Activated CD4-positive, alpha-beta memory T cell treated with anti-CD3 and anti-CD28 coated beads, Interleukin-2, amount 10 ng/mL, durations not matched to agents 7 days and 5 days (primary cell): ENCODE measurements around the gene ZNF740. TPM values are rescaled to one million over a fixed set of nuclear protein-coding genes. Genes with fewer than 3 reads are reported as not detected.

Experiments used
- CTCF ChIA-PET: fragments of 350-600 bp; sonication (Branson Sonifier 250); formaldehyde crosslinking; loops from one replicate; lab custom pipeline; 2021; ENCODE audit warnings: antibody characterized with exemption, inconsistent platforms; lab: Charles Lee
- POLR2A ChIA-PET: fragments of 350-600 bp; sonication (Branson Sonifier 250); formaldehyde crosslinking; loops from one replicate; lab custom pipeline; 2021; ENCODE audit warnings: antibody characterized with exemption; lab: Charles Lee
- DNase-seq: peaks from one replicate; pipeline ENCODE4 v3.0.0-alpha.2; 2020
- H3K27ac Mint-ChIP-seq: one replicate; pipeline ENCODE4 v1.8.0; 2021; ENCODE audit warnings: mild to moderate bottlenecking, mixed read lengths
- H3K27me3 Mint-ChIP-seq: one replicate; pipeline ENCODE4 v1.8.0; 2021; ENCODE audit warnings: mixed read lengths
- H3K36me3 Mint-ChIP-seq: one replicate; pipeline ENCODE4 v1.8.0; 2021; ENCODE audit warnings: low read depth, mixed read lengths
- H3K4me1 Mint-ChIP-seq: one replicate; pipeline ENCODE4 v1.8.0; 2021; ENCODE audit warnings: mixed read lengths
- H3K4me3 Mint-ChIP-seq: one replicate; pipeline ENCODE4 v1.8.0; 2021; ENCODE audit warnings: mild to moderate bottlenecking, mixed read lengths
- H3K9me3 Mint-ChIP-seq: one replicate; pipeline ENCODE4 v1.8.0; 2021; ENCODE audit warnings: mixed read lengths
- total RNA-seq, 2 experiments: library from RNA; stranded (reverse); gene quantifications; one replicate each; pipeline ENCODE4 v1.2.3, GENCODE V29; 2021

Gene ZNF740
- 10 to 100 TPM; 33.7 to 45.5 TPM for total RNA-seq

- Mint-ChIP-seq H3K27ac (peak within 1 kb of the TSS; percentile 93), H3K36me3 (peaks cover 33% of the 10 kb centered on the region), H3K9me3 (no peaks in the 10 kb centered on the region), H3K4me3 (peak within 1 kb of the TSS; percentile 84), H3K27me3 (no peaks in the 10 kb centered on the region), H3K4me1 (peaks cover 58% of the 10 kb centered on the region)
- ChIA-PET CTCF (interaction anchor here (0.7 to 5.7 kb wide), 15 partner anchors 15 to 566 kb away, joined by 3 to 36 read pairs (median 4); partner anchors contain the start of genes AAAS, ESPL1 and PFDN5), POLR2A (interaction anchor here (1.0 to 15.2 kb wide), 23 partner anchors 8 to 321 kb away, joined by 3 to 263 read pairs (median 6); partner anchors contain the start of genes AAAS, EIF4B, ESPL1 and ITGB7)
- DNase-seq = peak; percentile 98
These were observed at the start of gene ZNF740, which contains the start of gene CSAD for GRCh38 chr12:53180220-53180930. Gene ZNF740, plus strand, starts transcription at chr12:53180722. Its CDS starts 1,262 bp downstream, at chr12:53181984. Gene CSAD, minus strand, starts transcription at chr12:53180925. Its CDS starts 7,455 bp downstream, at chr12:53173470.

- Mint-ChIP-seq H3K27ac (no peak overlapping the region), H3K27me3 (peaks cover 9% of the 10 kb centered on the region), H3K4me1 (peaks cover 2% of the 10 kb centered on the region), H3K36me3 (no peaks in the 10 kb centered on the region), H3K9me3 (peaks cover 3% of the 10 kb centered on the region), H3K4me3 (no peak overlapping the region)
- CTCF ChIA-PET = interaction anchor here (1.0 kb wide), 1 partner anchor 33 kb away, joined by 4 read pairs; no protein-coding TSS in a partner anchor
- no peak for DNase-seq
- POLR2A ChIA-PET = no interaction called here
These were observed 48.7 kb upstream of the ZNF740 start for GRCh38 chr12:53131844-53132243.

GRCh38 chr12:53133722-53134121 lies 46.8 kb upstream of the ZNF740 start:
- Mint-ChIP-seq H3K4me1 (no peaks in the 10 kb centered on the region), H3K27ac (no peak overlapping the region), H3K27me3 (peaks cover 7% of the 10 kb centered on the region), H3K9me3 (peaks cover 11% of the 10 kb centered on the region), H3K4me3 (no peak overlapping the region), H3K36me3 (peaks cover 5% of the 10 kb centered on the region)
- ChIA-PET CTCF (no interaction called here), POLR2A (no interaction called here)
- DNase-seq = no peak

- Mint-ChIP-seq H3K36me3 (no peaks in the 10 kb centered on the region), H3K9me3 (peaks cover 9% of the 10 kb centered on the region), H3K27ac (no peak overlapping the region), H3K27me3 (peaks cover 8% of the 10 kb centered on the region), H3K4me1 (no peaks in the 10 kb centered on the region), H3K4me3 (no peak overlapping the region)
- DNase-seq = no peak
- CTCF ChIA-PET = interaction anchor here (0.6 kb wide), 3 partner anchors 12 to 136 kb away, joined by 3 to 5 read pairs (median 3); no protein-coding TSS in a partner anchor
- POLR2A ChIA-PET = no interaction called here
These were observed 37.2 kb upstream of the ZNF740 start for GRCh38 chr12:53143355-53143754.

GRCh38 chr12:53145383-53146260 lies 34.9 kb upstream of the ZNF740 start:
- no peaks in the 10 kb centered on the region for H3K36me3 Mint-ChIP-seq
- H3K4me3 Mint-ChIP-seq = no peak overlapping the region
- POLR2A ChIA-PET = no interaction called here
- H3K27me3 Mint-ChIP-seq = peaks cover 8% of the 10 kb centered on the region
- DNase-seq = no peak
- H3K27ac Mint-ChIP-seq = no peak overlapping the region
- CTCF ChIA-PET = no interaction called here
- H3K9me3 Mint-ChIP-seq = no peaks in the 10 kb centered on the region
- H3K4me1 Mint-ChIP-seq = no peaks in the 10 kb centered on the region

- Mint-ChIP-seq H3K27ac (no peak overlapping the region), H3K36me3 (no peaks in the 10 kb centered on the region), H3K27me3 (peaks cover 8% of the 10 kb centered on the region), H3K9me3 (no peaks in the 10 kb centered on the region), H3K4me3 (no peak overlapping the region), H3K4me1 (no peaks in the 10 kb centered on the region)
- ChIA-PET CTCF (interaction anchor here (0.7 kb wide), 1 partner anchor 82 kb away, joined by 3 read pairs; no protein-coding TSS in a partner anchor), POLR2A (no interaction called here)
- DNase-seq = no peak
These were observed 33.3 kb upstream of the ZNF740 start for GRCh38 chr12:53147181-53147580.

GRCh38 chr12:53147653-53148052 lies 32.9 kb upstream of the ZNF740 start:
- Mint-ChIP-seq H3K4me3 (no peak overlapping the region), H3K4me1 (no peaks in the 10 kb centered on the region), H3K27me3 (peaks cover 8% of the 10 kb centered on the region), H3K36me3 (no peaks in the 10 kb centered on the region), H3K27ac (no peak overlapping the region), H3K9me3 (no peaks in the 10 kb centered on the region)
- ChIA-PET CTCF (no interaction called here), POLR2A (no interaction called here)
- no peak for DNase-seq

GRCh38 chr12:53151039-53151438 lies 29.5 kb upstream of the ZNF740 start:
- Mint-ChIP-seq H3K4me3 (no peak overlapping the region), H3K27ac (no peak overlapping the region), H3K4me1 (no peaks in the 10 kb centered on the region), H3K36me3 (no peaks in the 10 kb centered on the region), H3K9me3 (no peaks in the 10 kb centered on the region), H3K27me3 (peaks cover 2% of the 10 kb centered on the region)
- ChIA-PET POLR2A (no interaction called here), CTCF (interaction anchor here (1.2 kb wide), 1 partner anchor 85 kb away, joined by 3 read pairs; no protein-coding TSS in a partner anchor)
- no peak for DNase-seq

- Mint-ChIP-seq H3K36me3 (no peaks in the 10 kb centered on the region), H3K4me1 (no peaks in the 10 kb centered on the region), H3K9me3 (no peaks in the 10 kb centered on the region), H3K27me3 (peaks cover 2% of the 10 kb centered on the region), H3K4me3 (no peak overlapping the region), H3K27ac (no peak overlapping the region)
- DNase-seq = no peak
- ChIA-PET CTCF (no interaction called here), POLR2A (interaction anchor here (0.6 kb wide), 1 partner anchor 22 kb away, joined by 3 read pairs; no protein-coding TSS in a partner anchor)
These were observed 28.1 kb upstream of the ZNF740 start for GRCh38 chr12:53152390-53152789.

GRCh38 chr12:53159195-53159839 lies 21.2 kb upstream of the ZNF740 start:
- ChIA-PET CTCF (interaction anchor here (0.7 to 5.3 kb wide), 47 partner anchors 9 to 349 kb away, joined by 3 to 41 read pairs (median 5); partner anchors contain the start of genes AAAS, CSAD, ESPL1 and ITGB7), POLR2A (interaction anchor here (0.7 to 3.7 kb wide), 18 partner anchors 14 to 162 kb away, joined by 3 to 33 read pairs (median 5); partner anchors contain the start of genes AAAS, CSAD, ESPL1 and ITGB7)
- DNase-seq = peak; percentile 93
- H3K4me3 Mint-ChIP-seq = no peak overlapping the region
- no peaks in the 10 kb centered on the region for H3K36me3 Mint-ChIP-seq
- peaks cover 12% of the 10 kb centered on the region for H3K4me1 Mint-ChIP-seq
- no peaks in the 10 kb centered on the region for H3K27me3 Mint-ChIP-seq
- no peaks in the 10 kb centered on the region for H3K9me3 Mint-ChIP-seq
- H3K27ac Mint-ChIP-seq = peak overlapping the region; percentile 21

GRCh38 chr12:53160000-53160399 lies 20.5 kb upstream of the ZNF740 start:
- no peaks in the 10 kb centered on the region for H3K9me3 Mint-ChIP-seq
- peak overlapping the region; percentile 40 for H3K27ac Mint-ChIP-seq
- H3K27me3 Mint-ChIP-seq = no peaks in the 10 kb centered on the region
- DNase-seq = no peak
- H3K36me3 Mint-ChIP-seq = no peaks in the 10 kb centered on the region
- no peak overlapping the region for H3K4me3 Mint-ChIP-seq
- H3K4me1 Mint-ChIP-seq = peaks cover 12% of the 10 kb centered on the region
- ChIA-PET CTCF (interaction anchor here (0.7 to 5.3 kb wide), 45 partner anchors 9 to 317 kb away, joined by 3 to 41 read pairs (median 5); partner anchors contain the start of genes AAAS, CSAD, ESPL1 and ITGB7), POLR2A (interaction anchor here (0.7 to 3.7 kb wide), 21 partner anchors 14 to 219 kb away, joined by 3 to 33 read pairs (median 5); partner anchors contain the start of genes AAAS, CSAD, ESPL1 and ITGB7)

- H3K9me3 Mint-ChIP-seq = no peaks in the 10 kb centered on the region
- H3K27ac Mint-ChIP-seq = no peak overlapping the region
- ChIA-PET CTCF (interaction anchor here (1.2 to 5.3 kb wide), 27 partner anchors 8 to 265 kb away, joined by 3 to 41 read pairs (median 9); partner anchors contain the start of genes AAAS, CSAD, ESPL1 and ITGB7), POLR2A (interaction anchor here (0.8 to 3.7 kb wide), 16 partner anchors 10 to 218 kb away, joined by 3 to 33 read pairs (median 5); partner anchors contain the start of genes AAAS, CSAD, ESPL1 and ITGB7)
- no peaks in the 10 kb centered on the region for H3K36me3 Mint-ChIP-seq
- H3K4me3 Mint-ChIP-seq = no peak overlapping the region
- peaks cover 12% of the 10 kb centered on the region for H3K4me1 Mint-ChIP-seq
- H3K27me3 Mint-ChIP-seq = no peaks in the 10 kb centered on the region
- no peak for DNase-seq
These were observed 19.8 kb upstream of the ZNF740 start for GRCh38 chr12:53160673-53161072.
